Neural crest cell (in vitro differentiated cells): Measurements from ENCODE around the gene NKX3-2. TPM values are rescaled to one million over a fixed set of nuclear protein-coding genes. Genes with fewer than 3 reads are reported as not detected.

Experiments used
- DNase-seq: peaks from one replicate; pipeline ENCODE4 v3.0.0; 2021; ENCODE audit warnings: low read depth, mixed read lengths, low spot score
- H3K27ac Mint-ChIP-seq: one replicate; pipeline ENCODE4 v1.8.0; 2021; ENCODE audit warnings: mild to moderate bottlenecking, mixed read lengths; ENCODE audit not compliant: unreplicated experiment
- H3K27me3 Mint-ChIP-seq: 2 replicates; pipeline ENCODE4 v1.8.0; 2021; ENCODE audit warnings: low read depth, mild to moderate bottlenecking, mixed read lengths
- H3K36me3 Mint-ChIP-seq: 2 replicates; pipeline ENCODE4 v1.8.0; 2021; ENCODE audit warnings: low read depth, mild to moderate bottlenecking, mixed read lengths
- H3K4me1 Mint-ChIP-seq: 2 replicates; pipeline ENCODE4 v1.8.0; 2021; ENCODE audit warnings: mixed read lengths
- H3K4me3 Mint-ChIP-seq: one replicate; pipeline ENCODE4 v1.8.0; 2021; ENCODE audit warnings: mild to moderate bottlenecking, mixed read lengths
- H3K9me3 Mint-ChIP-seq: 2 replicates; pipeline ENCODE4 v1.8.0; 2021; ENCODE audit warnings: mixed read lengths
- total RNA-seq: library from RNA; stranded (reverse); gene quantifications from 2 replicates; pipeline ENCODE4 v1.2.1, GENCODE V29; 2021
- TF ChIP-seq, protein P1 (sequence below): fragments of 200-600 bp; sonication (generic); conservative IDR thresholded peaks from 2 replicates; pipeline ENCODE4 v1.5.0; 2021; ENCODE audit warnings: antibody characterized with exemption, mild to moderate bottlenecking

The NKX3-2 gene
- total RNA-seq, 1 donor from 2014 or later = 4.0 TPM

DNA sequence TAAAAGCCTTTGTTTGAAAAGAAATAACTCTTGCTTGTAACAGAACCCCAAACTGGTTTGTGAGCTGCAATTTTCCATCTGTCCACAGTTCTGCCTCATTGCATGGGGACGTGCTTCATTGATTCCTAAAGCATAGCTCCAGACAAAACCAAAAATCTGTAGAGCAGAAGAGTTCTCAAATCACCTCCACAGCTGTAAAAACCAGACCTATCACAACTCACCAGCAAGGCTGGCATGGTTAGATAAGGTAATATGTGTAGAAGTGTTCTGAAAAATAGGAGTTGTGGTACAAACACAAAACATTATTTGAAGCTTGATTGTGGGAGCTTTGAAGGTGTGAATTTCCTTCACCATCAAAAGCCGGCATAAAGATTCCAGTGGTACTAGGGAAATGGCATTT, 47.7 kb downstream of the NKX3-2 start:
- H3K36me3 Mint-ChIP-seq = no peaks in the 10 kb centered on the region
- DNase-seq = no peak
- H3K27me3 Mint-ChIP-seq = peaks cover 9% of the 10 kb centered on the region
- H3K4me1 Mint-ChIP-seq = no peaks in the 10 kb centered on the region
- no peak overlapping the region for H3K4me3 Mint-ChIP-seq
- no peak overlapping the region for H3K27ac Mint-ChIP-seq
- TF ChIP-seq, protein P1, sequence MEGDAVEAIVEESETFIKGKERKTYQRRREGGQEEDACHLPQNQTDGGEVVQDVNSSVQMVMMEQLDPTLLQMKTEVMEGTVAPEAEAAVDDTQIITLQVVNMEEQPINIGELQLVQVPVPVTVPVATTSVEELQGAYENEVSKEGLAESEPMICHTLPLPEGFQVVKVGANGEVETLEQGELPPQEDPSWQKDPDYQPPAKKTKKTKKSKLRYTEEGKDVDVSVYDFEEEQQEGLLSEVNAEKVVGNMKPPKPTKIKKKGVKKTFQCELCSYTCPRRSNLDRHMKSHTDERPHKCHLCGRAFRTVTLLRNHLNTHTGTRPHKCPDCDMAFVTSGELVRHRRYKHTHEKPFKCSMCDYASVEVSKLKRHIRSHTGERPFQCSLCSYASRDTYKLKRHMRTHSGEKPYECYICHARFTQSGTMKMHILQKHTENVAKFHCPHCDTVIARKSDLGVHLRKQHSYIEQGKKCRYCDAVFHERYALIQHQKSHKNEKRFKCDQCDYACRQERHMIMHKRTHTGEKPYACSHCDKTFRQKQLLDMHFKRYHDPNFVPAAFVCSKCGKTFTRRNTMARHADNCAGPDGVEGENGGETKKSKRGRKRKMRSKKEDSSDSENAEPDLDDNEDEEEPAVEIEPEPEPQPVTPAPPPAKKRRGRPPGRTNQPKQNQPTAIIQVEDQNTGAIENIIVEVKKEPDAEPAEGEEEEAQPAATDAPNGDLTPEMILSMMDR = no peak
- H3K9me3 Mint-ChIP-seq = no peaks in the 10 kb centered on the region

GRCh38 chr4:13495753-13496152, 48.6 kb downstream of the NKX3-2 start:
- DNase-seq = no peak
- TF ChIP-seq, protein P1 = no peak
- no peak overlapping the region for H3K27ac Mint-ChIP-seq
- H3K4me1 Mint-ChIP-seq = no peaks in the 10 kb centered on the region
- peaks cover 7% of the 10 kb centered on the region for H3K27me3 Mint-ChIP-seq
- no peaks in the 10 kb centered on the region for H3K36me3 Mint-ChIP-seq
- no peak overlapping the region for H3K4me3 Mint-ChIP-seq
- H3K9me3 Mint-ChIP-seq = no peaks in the 10 kb centered on the region

DNA sequence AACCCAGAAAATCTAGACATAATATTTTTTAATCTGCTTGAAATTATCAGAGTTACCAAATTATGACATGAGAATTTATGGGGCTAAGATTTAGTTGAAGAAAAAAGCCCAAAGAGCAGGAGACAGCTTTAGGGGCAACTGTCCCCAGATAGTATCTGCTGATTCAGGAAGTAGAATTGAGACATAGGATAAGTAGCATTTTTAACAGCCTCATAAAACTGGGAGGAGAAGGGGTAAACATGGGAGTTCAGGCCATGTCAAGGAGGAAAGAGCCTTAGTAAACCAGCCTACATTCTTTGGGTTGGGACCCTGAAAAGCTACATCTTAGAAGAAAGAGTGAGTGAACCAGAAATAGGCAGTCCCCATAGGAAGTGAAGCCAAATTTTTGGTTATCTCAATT, 50.5 kb downstream of the NKX3-2 start:
- no peak for DNase-seq
- Mint-ChIP-seq H3K4me1 (no peaks in the 10 kb centered on the region), H3K4me3 (no peak overlapping the region), H3K27ac (no peak overlapping the region), H3K36me3 (no peaks in the 10 kb centered on the region), H3K9me3 (no peaks in the 10 kb centered on the region), H3K27me3 (peaks cover 8% of the 10 kb centered on the region)
- TF ChIP-seq, protein P1 = no peak

DNA sequence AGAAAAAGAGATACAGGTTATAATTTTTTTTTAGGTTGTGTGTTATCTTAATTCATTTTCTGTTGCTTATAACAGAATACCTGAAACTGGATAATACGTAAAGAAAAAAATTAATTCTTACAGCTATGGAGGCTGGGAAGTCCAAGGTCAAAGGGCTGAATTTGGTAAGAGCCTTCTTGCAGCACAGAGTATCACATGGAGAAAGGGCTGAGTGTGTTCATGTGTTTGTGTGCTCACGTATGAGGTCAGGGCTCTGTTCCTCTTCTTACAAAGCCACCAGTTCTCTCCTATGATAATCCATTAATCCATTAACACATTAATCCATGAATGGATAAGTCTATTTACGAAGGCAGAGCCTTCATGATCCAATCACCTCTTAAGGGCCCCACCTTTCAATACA, 51.6 kb downstream of the NKX3-2 start:
- Mint-ChIP-seq H3K4me1 (no peaks in the 10 kb centered on the region), H3K4me3 (no peak overlapping the region), H3K27me3 (peaks cover 2% of the 10 kb centered on the region), H3K27ac (no peak overlapping the region), H3K36me3 (no peaks in the 10 kb centered on the region), H3K9me3 (peaks cover 3% of the 10 kb centered on the region)
- no peak for DNase-seq
- TF ChIP-seq, protein P1 = no peak

Other genes starting within 250 kb of the NKX3-2 start
- gene RAB28, start 60.2 kb downstream of the NKX3-2 start, total RNA-seq = 26.7 and 30.7 TPM in 2 replicates
- 27.9 and 31.9 TPM in 2 replicates for gene BOD1L1, start 83.2 kb upstream of the NKX3-2 start, total RNA-seq